A673 (cell line): ENCODE measurements around the gene ABCB8. TPM values are rescaled to one million over a fixed set of nuclear protein-coding genes. Genes with fewer than 3 reads are reported as not detected.

Experiments used
- BruUV-seq: library from RNA; stranded (reverse); fragments of 400-500 nt; replicated peaks from 2 replicates; lab custom pipeline; 2021; lab: Mats Ljungman, UMichigan
- CTCF ChIA-PET: fragments of 300-600 bp; sonication (Branson Sonifier 250); formaldehyde crosslinking; loops from one replicate; lab custom pipeline; 2022; ENCODE audit warnings: antibody characterized with exemption; lab: Charles Lee
- POLR2A ChIA-PET: fragments of 300-600 bp; sonication (Branson Sonifier 250); formaldehyde crosslinking; loops from one replicate; lab custom pipeline; 2022; ENCODE audit warnings: antibody characterized with exemption; ENCODE audit not compliant: low non-redundant PET; lab: Charles Lee
- DNase-seq: peaks from one replicate; pipeline ENCODE4 v3.0.0-alpha.2; 2015; ENCODE audit warnings: low spot score
- H3K27ac ChIP-seq: fragments of 200-600 bp; sonication (generic); 2 replicates; pipeline ENCODE4 v1.5.1; 2016; ENCODE audit warnings: mixed run types, low read depth, mild to moderate bottlenecking, mixed read lengths, antibody characterized with exemption, low read length; ENCODE audit not compliant: poor library complexity, severe bottlenecking
- H3K27me3 ChIP-seq: fragments of 200-600 bp; sonication (generic); replicated peaks from 2 replicates; pipeline ENCODE4 v1.6.1; 2017; ENCODE audit warnings: mixed run types, low read depth, mild to moderate bottlenecking, mixed read lengths, antibody characterized with exemption, low read length; ENCODE audit not compliant: insufficient read depth, poor library complexity
- H3K36me3 ChIP-seq: fragments of 200-600 bp; sonication (generic); 2 replicates; pipeline ENCODE4 v1.6.1; 2016; ENCODE audit warnings: mixed run types, mild to moderate bottlenecking, mixed read lengths, antibody characterized with exemption, low read length; ENCODE audit not compliant: insufficient read depth, poor library complexity, severe bottlenecking
- H3K4me1 ChIP-seq: fragments of 200-600 bp; sonication (generic); 2 replicates; pipeline ENCODE4 v1.6.1; 2017; ENCODE audit warnings: mixed run types, mild to moderate bottlenecking, mixed read lengths, antibody characterized with exemption, low read length; ENCODE audit not compliant: insufficient read depth, poor library complexity, severe bottlenecking
- H3K4me3 ChIP-seq: fragments of 200-600 bp; sonication (generic); 2 replicates; pipeline ENCODE4 v1.5.1; 2016; ENCODE audit warnings: low read depth, mixed run types, mild to moderate bottlenecking, mixed read lengths, low read length; ENCODE audit not compliant: poor library complexity, severe bottlenecking
- H3K9me3 ChIP-seq: fragments of 200-600 bp; sonication (generic); 2 replicates; pipeline ENCODE4 v1.6.1; 2016; ENCODE audit warnings: mixed run types, low read depth, mild to moderate bottlenecking, mixed read lengths, antibody characterized with exemption, low read length; ENCODE audit not compliant: poor library complexity, severe bottlenecking
- CTCF ChIP-seq: fragments of 300-800, 200-600 bp; sonication (generic); conservative IDR thresholded peaks from 2 replicates; pipeline ENCODE4 v1.5.1; 2017; ENCODE audit warnings: low read depth, mild to moderate bottlenecking, antibody characterized with exemption, low read length, moderate library complexity, mixed read lengths
- EZH2 ChIP-seq: fragments of 200-600 bp; sonication (generic); IDR thresholded peaks from 2 replicates; pipeline ENCODE4 v1.6.1; 2017; ENCODE audit warnings: borderline replicate concordance, low read depth, mild to moderate bottlenecking, mixed read lengths, antibody characterized with exemption, low read length; ENCODE audit not compliant: poor library complexity, severe bottlenecking
- intact Hi-C: fragments of 100-400 bp; cut with micrococcal nuclease; formaldehyde crosslinking; loops from one replicate; pipeline ENCODE4 v1.10.0; 2022; ENCODE audit not compliant: unreplicated experiment
- total RNA-seq: library from RNA; stranded (reverse); gene quantifications from 2 replicates; pipeline ENCODE4 v1.2.3, GENCODE V29; 2021

The ABCB8 gene
- total RNA-seq, 1 experiment from 2014 or later: 50.9 TPM

GRCh38 chr7:151007469-151007898 lies 20.8 kb upstream of the ABCB8 start:
- H3K27ac ChIP-seq: no peak overlapping the region
- H3K27me3 ChIP-seq: no peaks in the 10 kb centered on the region
- H3K4me1 ChIP-seq: peaks cover 12% of the 10 kb centered on the region
- TF ChIP-seq EZH2 (no peak), CTCF (no peak)
- DNase-seq: no peak
- intact Hi-C loops: no loop called here
- H3K4me3 ChIP-seq: no peak overlapping the region
- H3K36me3 ChIP-seq: no peaks in the 10 kb centered on the region
- no peaks in the 10 kb centered on the region for H3K9me3 ChIP-seq
- POLR2A ChIA-PET: no interaction called here
- no TSS peak for BruUV-seq
- CTCF ChIA-PET: no interaction called here

DNA sequence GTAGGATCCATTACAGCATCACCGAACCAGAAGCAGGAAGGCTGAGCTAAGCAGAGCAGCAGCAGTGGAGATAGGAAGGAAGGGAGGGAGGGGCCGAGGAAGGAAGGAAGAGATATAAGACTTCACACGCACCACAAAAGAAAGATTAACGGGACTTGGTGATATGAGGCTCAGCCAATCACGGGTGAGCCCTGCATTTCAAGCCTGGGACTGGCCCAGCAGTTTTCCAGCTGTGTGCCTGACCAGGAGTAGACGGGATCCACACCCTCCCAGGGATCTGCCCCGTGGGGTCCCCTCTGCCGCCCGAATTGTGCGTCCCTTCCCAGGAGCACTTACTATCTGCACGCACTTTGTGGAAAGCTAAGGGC lies 20.1 kb upstream of the ABCB8 start:
- TF ChIP-seq EZH2 (no peak), CTCF (no peak)
- H3K9me3 ChIP-seq: no peaks in the 10 kb centered on the region
- intact Hi-C loops: no loop called here
- ChIA-PET POLR2A (no interaction called here), CTCF (interaction anchor here (0.7 kb wide), 1 partner anchor 596 kb away, joined by 3 read pairs; no protein-coding TSS in a partner anchor)
- H3K36me3 ChIP-seq: no peaks in the 10 kb centered on the region
- H3K27ac ChIP-seq: no peak overlapping the region
- H3K27me3 ChIP-seq: no peaks in the 10 kb centered on the region
- H3K4me3 ChIP-seq: peak overlapping the region; percentile 35
- DNase-seq: peak; percentile 57
- peaks cover 18% of the 10 kb centered on the region for H3K4me1 ChIP-seq
- no TSS peak for BruUV-seq

DNA sequence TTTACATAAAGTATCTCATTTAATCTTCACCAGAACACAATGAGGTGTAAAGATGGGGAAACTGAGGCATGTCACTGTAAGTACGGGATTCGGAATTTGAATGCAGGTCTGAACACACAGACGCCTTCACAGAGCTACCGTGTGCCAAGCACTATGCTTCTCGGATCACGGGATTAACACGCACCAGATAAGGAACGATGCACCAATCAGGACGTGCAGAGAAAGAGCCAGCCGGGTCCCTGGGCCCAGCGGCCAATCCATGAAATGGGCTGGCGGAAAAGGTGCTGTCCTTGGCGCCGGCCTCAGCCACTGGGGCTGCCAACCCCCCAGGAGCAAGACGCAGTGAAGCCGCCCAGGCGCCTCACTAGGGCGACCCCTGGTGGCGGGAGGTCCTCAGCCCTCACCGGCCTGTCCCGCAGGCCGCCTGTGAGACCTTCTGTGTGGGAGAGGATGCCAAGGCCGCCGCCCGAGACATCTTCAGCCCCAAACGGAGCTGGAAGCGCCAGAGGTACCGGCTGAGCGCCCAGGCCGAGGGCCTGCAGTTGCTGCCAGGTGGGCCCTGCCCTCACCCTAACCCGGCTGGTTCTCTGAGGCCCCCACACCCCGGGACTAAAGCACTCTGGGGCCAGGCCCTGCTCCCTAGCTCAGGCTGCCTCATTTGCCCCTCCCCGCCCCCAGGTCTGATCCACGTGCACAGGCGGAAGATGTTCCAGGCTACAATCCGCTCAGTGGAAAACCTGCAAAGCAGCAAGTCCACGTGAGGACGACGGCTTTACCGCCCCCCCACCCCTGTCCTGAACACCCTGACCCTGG lies 19.5 kb upstream of the ABCB8 start:
- intact Hi-C loops: no loop called here
- Histone ChIP-seq H3K27me3 (no peaks in the 10 kb centered on the region), H3K27ac (no peak overlapping the region), H3K9me3 (no peaks in the 10 kb centered on the region), H3K4me1 (peaks cover 24% of the 10 kb centered on the region), H3K36me3 (no peaks in the 10 kb centered on the region), H3K4me3 (peak overlapping the region; percentile 35)
- CTCF ChIA-PET: interaction anchor here (0.7 kb wide), 1 partner anchor 596 kb away, joined by 3 read pairs; no protein-coding TSS in a partner anchor
- POLR2A ChIA-PET: no interaction called here
- DNase-seq: peak; percentile 76
- peak; percentile 89 for TF ChIP-seq CTCF
- no peak for TF ChIP-seq EZH2
- BruUV-seq: no TSS peak
